Thoracic aorta (tissue), 2 donors: ENCODE data around the gene SEC61A2. TPM values are rescaled to one million over a fixed set of nuclear protein-coding genes. Genes with fewer than 3 reads are reported as not detected.
A peak's percentile ranks its signal among the peaks of the same experiment; 100 is the strongest.

Experiments
- ATAC-seq: fragments of 150-250 bp; one replicate; pipeline ENCODE4 v1.8.0; 2017; ENCODE audit warnings: low read depth; ENCODE audit not compliant: insufficient number of reproducible peaks, low FRiP score
- DNase-seq: peaks from one replicate; pipeline ENCODE4 v3.0.0-alpha.2; 2020; ENCODE audit warnings: low spot score
- H3K27ac ChIP-seq, 2 donors: fragments of 200-600 bp; sonication (generic); 1 replicate in 1 of 2; 2 replicates in 1 of 2; pipeline ENCODE4 v1.5.1; 2016; ENCODE audit warnings: mild to moderate bottlenecking in 2 of 2, moderate library complexity in 2 of 2
- H3K27me3 ChIP-seq: fragments of 200-600 bp; sonication (generic); replicated peaks from 2 replicates; pipeline ENCODE4 v1.6.0; 2016; ENCODE audit warnings: mild to moderate bottlenecking; ENCODE audit not compliant: insufficient read depth
- H3K36me3 ChIP-seq: fragments of 200-600 bp; sonication (generic); one replicate; pipeline ENCODE4 v1.5.1; 2016
- H3K4me1 ChIP-seq, 2 donors: fragments of 200-600 bp; sonication (generic); 1 replicate in 1 of 2; 2 replicates in 1 of 2; pipeline versions ENCODE4 v1.5.1 to v1.6.0; 2016; ENCODE audit warnings: low read depth in 2 of 2, mild to moderate bottlenecking in 1 of 2; ENCODE audit not compliant: control insufficient read depth in 1 of 2
- H3K4me3 ChIP-seq: fragments of 200-600 bp; sonication (generic); 2 replicates; pipeline ENCODE4 v1.5.1; 2016; ENCODE audit warnings: mild to moderate bottlenecking
- H3K9me3 ChIP-seq: fragments of 200-600 bp; sonication (generic); 2 replicates; pipeline ENCODE4 v1.5.1; 2016
- total RNA-seq, 2 donors: library from RNA; depleted of rRNA; stranded (reverse); fragments of >200 nt; gene quantifications; one replicate each; pipeline versions ENCODE4 v1.1.0 to v1.2.3, GENCODE V29; 2016
- TF ChIP-seq, protein P1 (sequence below): fragments of 200-600 bp; sonication (generic); IDR thresholded peaks from one replicate; pipeline ENCODE4 v1.5.1; 2019; ENCODE audit warnings: antibody characterized with exemption

SEC61A2 gene
- total RNA-seq, 2 donors from 2014 or later = 3.5 to 15.4 TPM

GRCh38 chr10:12111528-12111927 lies 17.9 kb upstream of the SEC61A2 start:
- Histone ChIP-seq H3K36me3 (peaks cover 25% of the 10 kb centered on the region), H3K27ac (no peak overlapping the region), H3K4me3 (no peak overlapping the region), H3K27me3 (no peaks in the 10 kb centered on the region), H3K9me3 (no peaks in the 10 kb centered on the region), H3K4me1 (no peaks in the 10 kb centered on the region)
- no peak for DNase-seq
- ATAC-seq = no peak
- TF ChIP-seq, protein P1, sequence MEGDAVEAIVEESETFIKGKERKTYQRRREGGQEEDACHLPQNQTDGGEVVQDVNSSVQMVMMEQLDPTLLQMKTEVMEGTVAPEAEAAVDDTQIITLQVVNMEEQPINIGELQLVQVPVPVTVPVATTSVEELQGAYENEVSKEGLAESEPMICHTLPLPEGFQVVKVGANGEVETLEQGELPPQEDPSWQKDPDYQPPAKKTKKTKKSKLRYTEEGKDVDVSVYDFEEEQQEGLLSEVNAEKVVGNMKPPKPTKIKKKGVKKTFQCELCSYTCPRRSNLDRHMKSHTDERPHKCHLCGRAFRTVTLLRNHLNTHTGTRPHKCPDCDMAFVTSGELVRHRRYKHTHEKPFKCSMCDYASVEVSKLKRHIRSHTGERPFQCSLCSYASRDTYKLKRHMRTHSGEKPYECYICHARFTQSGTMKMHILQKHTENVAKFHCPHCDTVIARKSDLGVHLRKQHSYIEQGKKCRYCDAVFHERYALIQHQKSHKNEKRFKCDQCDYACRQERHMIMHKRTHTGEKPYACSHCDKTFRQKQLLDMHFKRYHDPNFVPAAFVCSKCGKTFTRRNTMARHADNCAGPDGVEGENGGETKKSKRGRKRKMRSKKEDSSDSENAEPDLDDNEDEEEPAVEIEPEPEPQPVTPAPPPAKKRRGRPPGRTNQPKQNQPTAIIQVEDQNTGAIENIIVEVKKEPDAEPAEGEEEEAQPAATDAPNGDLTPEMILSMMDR = no peak

DNA sequence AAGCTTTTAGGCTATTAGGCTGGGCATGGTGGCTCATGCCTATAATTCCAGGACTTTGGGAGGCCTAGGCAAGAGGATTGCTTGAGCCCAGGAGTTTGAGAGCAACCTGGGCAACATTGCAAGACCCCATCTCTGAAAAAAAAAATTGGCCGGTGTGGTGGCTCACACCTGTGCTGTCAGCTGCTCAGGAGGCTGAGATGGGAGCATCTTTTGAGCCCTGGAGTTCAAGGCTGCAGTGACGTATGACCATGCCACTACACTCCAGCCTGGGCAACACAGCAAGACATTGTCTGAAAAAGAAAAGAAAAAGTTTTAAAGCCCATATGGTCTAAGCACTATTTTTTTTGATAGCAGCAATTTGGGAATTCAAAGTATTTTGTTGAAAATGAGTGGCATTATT lies 15.8 kb upstream of the SEC61A2 start:
- H3K9me3 ChIP-seq = no peaks in the 10 kb centered on the region
- no peak overlapping the region for H3K4me3 ChIP-seq
- TF ChIP-seq, protein P1 = no peak
- H3K36me3 ChIP-seq = peaks cover 30% of the 10 kb centered on the region
- no peaks in the 10 kb centered on the region for H3K4me1 ChIP-seq
- DNase-seq (no peak), ATAC-seq (no peak)
- H3K27me3 ChIP-seq = no peaks in the 10 kb centered on the region
- H3K27ac ChIP-seq = no peak overlapping the region

GRCh38 chr10:12121673-12122072 lies 7.8 kb upstream of the SEC61A2 start:
- DNase-seq (no peak), ATAC-seq (no peak)
- Histone ChIP-seq H3K4me3 (no peak overlapping the region), H3K4me1 (no peaks in the 10 kb centered on the region), H3K9me3 (no peaks in the 10 kb centered on the region), H3K27ac (no peak overlapping the region), H3K36me3 (peaks cover 25% of the 10 kb centered on the region), H3K27me3 (no peaks in the 10 kb centered on the region)
- TF ChIP-seq, protein P1 = no peak

GRCh38 chr10:12130237-12130872 lies 878 bp downstream of the SEC61A2 start:
- TF ChIP-seq, protein P1 = peak; percentile 44
- Histone ChIP-seq H3K27ac (peak overlapping the region; percentile 79 to 85), H3K9me3 (no peaks in the 10 kb centered on the region), H3K36me3 (no peaks in the 10 kb centered on the region), H3K27me3 (no peaks in the 10 kb centered on the region), H3K4me3 (peak overlapping the region; percentile 98), H3K4me1 (peaks cover 0 to 9% of the 10 kb centered on the region in 2 donors)
- ATAC-seq (no peak), DNase-seq (no peak)

GRCh38 chr10:12135631-12136030 lies 6.2 kb downstream of the SEC61A2 start:
- Histone ChIP-seq H3K9me3 (no peaks in the 10 kb centered on the region), H3K4me3 (no peak overlapping the region), H3K4me1 (peaks cover 0 to 4% of the 10 kb centered on the region in 2 donors), H3K36me3 (peaks cover 9% of the 10 kb centered on the region), H3K27ac (no peak overlapping the region), H3K27me3 (no peaks in the 10 kb centered on the region)
- TF ChIP-seq, protein P1 = no peak
- DNase-seq (no peak), ATAC-seq (no peak)
